T-helper 2 cell treated with Interferon-gamma antibody and Interleukin-4, amounts not matched to agents 5 μg/mL and 100 μg/mL, for 36 hours (primary cell): ENCODE measurements around the gene FCHO2.
"Not testable (repeated sequence)": the region's sequence is repeated elsewhere in the genome, so short reads cannot be mapped to it uniquely, and the experiment has no call there.

ENCODE experiments used
- DNase-seq: peaks from one replicate; pipeline ENCODE4 v3.0.0; 2021; ENCODE audit warnings: low spot score
- H3K27ac Mint-ChIP-seq: one replicate; pipeline ENCODE4 v1.8.0; 2021; ENCODE audit warnings: mild to moderate bottlenecking, mixed read lengths
- H3K27me3 Mint-ChIP-seq: one replicate; pipeline ENCODE4 v1.8.0; 2021; ENCODE audit warnings: low read depth, mixed read lengths
- H3K36me3 Mint-ChIP-seq: one replicate; pipeline ENCODE4 v1.8.0; 2021; ENCODE audit warnings: low read depth, mixed read lengths
- H3K4me1 Mint-ChIP-seq: one replicate; pipeline ENCODE4 v1.8.0; 2021; ENCODE audit warnings: low read depth, mixed read lengths
- H3K4me3 Mint-ChIP-seq: one replicate; pipeline ENCODE4 v1.8.0; 2022; ENCODE audit warnings: mild to moderate bottlenecking, moderate library complexity, mixed read lengths
- H3K9me3 Mint-ChIP-seq: one replicate; pipeline ENCODE4 v1.8.0; 2021; ENCODE audit warnings: mixed read lengths

Gene FCHO2

GRCh38 chr5:72938206-72938605 lies 17.6 kb upstream of the FCHO2 start:
- Mint-ChIP-seq H3K4me1 (no peaks in the 10 kb centered on the region), H3K27ac (no peak overlapping the region), H3K27me3 (peaks cover 15% of the 10 kb centered on the region), H3K9me3 (no peaks in the 10 kb centered on the region), H3K36me3 (no peaks in the 10 kb centered on the region), H3K4me3 (no peak overlapping the region)
- no peak for DNase-seq

GRCh38 chr5:72940082-72940481 lies 15.8 kb upstream of the FCHO2 start:
- Mint-ChIP-seq H3K27ac (no peak overlapping the region), H3K4me1 (no peaks in the 10 kb centered on the region), H3K4me3 (no peak overlapping the region), H3K27me3 (peaks cover 14% of the 10 kb centered on the region), H3K36me3 (no peaks in the 10 kb centered on the region), H3K9me3 (no peaks in the 10 kb centered on the region)
- DNase-seq = no peak

GRCh38 chr5:72943307-72943706 lies 12.5 kb upstream of the FCHO2 start:
- no peak overlapping the region for H3K4me3 Mint-ChIP-seq
- H3K27ac Mint-ChIP-seq = no peak overlapping the region
- DNase-seq = no peak
- H3K4me1 Mint-ChIP-seq = no peaks in the 10 kb centered on the region
- H3K27me3 Mint-ChIP-seq = peaks cover 24% of the 10 kb centered on the region
- H3K9me3 Mint-ChIP-seq = no peaks in the 10 kb centered on the region
- H3K36me3 Mint-ChIP-seq = no peaks in the 10 kb centered on the region

GRCh38 chr5:72947498-72947897 lies 8.3 kb upstream of the FCHO2 start:
- Mint-ChIP-seq H3K36me3 (no peaks in the 10 kb centered on the region), H3K27me3 (peaks cover 38% of the 10 kb centered on the region), H3K9me3 (no peaks in the 10 kb centered on the region), H3K4me3 (no peak overlapping the region), H3K4me1 (no peaks in the 10 kb centered on the region), H3K27ac (no peak overlapping the region)
- no peak for DNase-seq

- Mint-ChIP-seq H3K9me3 (no peaks in the 10 kb centered on the region), H3K27me3 (peaks cover 44% of the 10 kb centered on the region), H3K4me3 (no peak overlapping the region), H3K27ac (no peak overlapping the region), H3K4me1 (no peaks in the 10 kb centered on the region), H3K36me3 (no peaks in the 10 kb centered on the region)
- no peak for DNase-seq
Observed at GRCh38 chr5:72949481-72949880, 6.4 kb upstream of the FCHO2 start.

- Mint-ChIP-seq H3K4me1 (peaks cover 11% of the 10 kb centered on the region), H3K27me3 (peaks cover 53% of the 10 kb centered on the region)
Observed at GRCh38 chr5:72951671-72952468, 4.0 kb upstream of the FCHO2 start.

GRCh38 chr5:72954389-72954788 lies 1.5 kb upstream of the FCHO2 start:
- Mint-ChIP-seq H3K4me1 (peaks cover 12% of the 10 kb centered on the region), H3K36me3 (peaks cover 2% of the 10 kb centered on the region), H3K4me3 (no peak overlapping the region), H3K27ac (no peak overlapping the region), H3K27me3 (peaks cover 60% of the 10 kb centered on the region), H3K9me3 (no peaks in the 10 kb centered on the region)
- no peak for DNase-seq

More at GRCh38 chr5:72951671-72952468, 4.0 kb upstream of the FCHO2 start:
- H3K9me3 Mint-ChIP-seq = no peaks in the 10 kb centered on the region
- H3K36me3 Mint-ChIP-seq = peaks cover 2% of the 10 kb centered on the region
- H3K27ac Mint-ChIP-seq = no peak overlapping the region
- DNase-seq = no peak
- no peak overlapping the region for H3K4me3 Mint-ChIP-seq

GRCh38 chr5:72955143-72955767 lies 586 bp upstream of the FCHO2 start:
- DNase-seq = no peak
- no peaks in the 10 kb centered on the region for H3K9me3 Mint-ChIP-seq

GRCh38 chr5:72956324-72957140 lies 691 bp downstream of the FCHO2 start:
- Mint-ChIP-seq H3K36me3 (peaks cover 2% of the 10 kb centered on the region), H3K27ac (peak overlapping the region; percentile 23), H3K4me1 (peaks cover 12% of the 10 kb centered on the region), H3K9me3 (no peaks in the 10 kb centered on the region), H3K27me3 (peaks cover 61% of the 10 kb centered on the region), H3K4me3 (peak overlapping the region; percentile 75)
- peak; percentile 23 for DNase-seq

More at GRCh38 chr5:72955143-72955767, 586 bp upstream of the FCHO2 start:
- Mint-ChIP-seq H3K36me3 (peaks cover 2% of the 10 kb centered on the region), H3K27me3 (peaks cover 64% of the 10 kb centered on the region), H3K4me1 (peaks cover 12% of the 10 kb centered on the region), H3K27ac (peak overlapping the region; percentile 68), H3K4me3 (peak overlapping the region; percentile 90)

- no peak overlapping the region for H3K27ac Mint-ChIP-seq
- H3K36me3 Mint-ChIP-seq = peaks cover 2% of the 10 kb centered on the region
- DNase-seq = no peak
- peaks cover 56% of the 10 kb centered on the region for H3K27me3 Mint-ChIP-seq
- H3K4me3 Mint-ChIP-seq = peak overlapping the region; percentile 45
- no peaks in the 10 kb centered on the region for H3K9me3 Mint-ChIP-seq
- peaks cover 12% of the 10 kb centered on the region for H3K4me1 Mint-ChIP-seq
Observed at GRCh38 chr5:72957337-72957736, 1.5 kb downstream of the FCHO2 start.

GRCh38 chr5:72959257-72959656 lies 3.4 kb downstream of the FCHO2 start:
- Mint-ChIP-seq H3K36me3 (peaks cover 2% of the 10 kb centered on the region), H3K27ac (no peak overlapping the region), H3K4me1 (peaks cover 12% of the 10 kb centered on the region), H3K9me3 (no peaks in the 10 kb centered on the region), H3K27me3 (peaks cover 47% of the 10 kb centered on the region), H3K4me3 (no peak overlapping the region)
- no peak for DNase-seq

- not testable (repeated sequence) for DNase-seq, H3K4me3 Mint-ChIP-seq, H3K36me3 Mint-ChIP-seq
Observed at GRCh38 chr5:72974481-72974880, 18.6 kb downstream of the FCHO2 start.

GRCh38 chr5:72976810-72977209 lies 21.0 kb downstream of the FCHO2 start:
- not testable (repeated sequence) for DNase-seq, H3K4me1 Mint-ChIP-seq, H3K27ac Mint-ChIP-seq, H3K36me3 Mint-ChIP-seq, H3K9me3 Mint-ChIP-seq, H3K4me3 Mint-ChIP-seq
- H3K27me3 Mint-ChIP-seq = peaks cover 10% of the 10 kb centered on the region

More at GRCh38 chr5:72974481-72974880, 18.6 kb downstream of the FCHO2 start:
- not testable (repeated sequence) for H3K9me3 Mint-ChIP-seq, H3K4me1 Mint-ChIP-seq, H3K27ac Mint-ChIP-seq
- H3K27me3 Mint-ChIP-seq = peaks cover 14% of the 10 kb centered on the region

- Mint-ChIP-seq H3K27me3 (peaks cover 18% of the 10 kb centered on the region), H3K27ac (no peak overlapping the region), H3K36me3 (no peaks in the 10 kb centered on the region), H3K4me3 (no peak overlapping the region), H3K4me1 (no peaks in the 10 kb centered on the region), H3K9me3 (no peaks in the 10 kb centered on the region)
- no peak for DNase-seq
Observed at GRCh38 chr5:72985719-72986118, 29.9 kb downstream of the FCHO2 start.
